Parathyroid adenoma (tissue), 2 donors: ENCODE measurements around the gene VRK3.
"Not testable (repeated sequence)": the region's sequence is repeated elsewhere in the genome, so short reads cannot be mapped to it uniquely, and the experiment has no call there.

ENCODE experiments used
- H2AFZ ChIP-seq: fragments of 300-600 bp; sonication (generic); one replicate; pipeline ENCODE4 v1.7.0; 2017; ENCODE audit warnings: antibody characterized with exemption, mild to moderate bottlenecking
- H3K27ac ChIP-seq: fragments of 300-600 bp; sonication (generic); one replicate; pipeline ENCODE4 v1.7.0; 2017
- H3K27me3 ChIP-seq: fragments of 300-600 bp; sonication (generic); one replicate; pipeline ENCODE4 v1.7.0; 2017; ENCODE audit warnings: low read length; ENCODE audit not compliant: control insufficient read depth, insufficient read depth
- H3K36me3 ChIP-seq: fragments of 300-600 bp; sonication (generic); one replicate; pipeline ENCODE4 v1.7.0; 2017; ENCODE audit warnings: low read length; ENCODE audit not compliant: control insufficient read depth, insufficient read depth
- H3K4me1 ChIP-seq: fragments of 300-600 bp; sonication (generic); one replicate; pipeline ENCODE4 v1.7.0; 2017; ENCODE audit warnings: control low read depth
- H3K4me2 ChIP-seq: fragments of 300-600 bp; sonication (generic); one replicate; pipeline ENCODE4 v1.7.0; 2017; ENCODE audit warnings: low read length
- H3K4me3 ChIP-seq: fragments of 300-600 bp; sonication (generic); one replicate; pipeline ENCODE4 v1.7.0; 2017; ENCODE audit warnings: low read depth, low read length
- H3K79me2 ChIP-seq: fragments of 300-600 bp; sonication (generic); one replicate; pipeline ENCODE4 v1.7.0; 2017; ENCODE audit warnings: control low read depth
- H3K9ac ChIP-seq: fragments of 300-600 bp; sonication (generic); one replicate; pipeline ENCODE4 v1.7.0; 2017; ENCODE audit warnings: mild to moderate bottlenecking
- H3K9me3 ChIP-seq: fragments of 300-600 bp; sonication (generic); one replicate; pipeline ENCODE4 v1.7.0; 2017; ENCODE audit warnings: low read length; ENCODE audit not compliant: control insufficient read depth
- TF ChIP-seq, protein P1 (sequence below): fragments of 300-600 bp; sonication (generic); IDR thresholded peaks from one replicate; pipeline ENCODE4 v1.7.0; 2017; ENCODE audit warnings: antibody characterized with exemption, mild to moderate bottlenecking
- donor health status: primary hyperparathyroidism.

VRK3 gene

GRCh38 chr19:50025022-50025793 is at the start of gene VRK3:
Gene VRK3 (minus strand): TSS chr19:50025372. CDS start chr19:50016162, 9,210 bp downstream.
- TF ChIP-seq, protein P1, sequence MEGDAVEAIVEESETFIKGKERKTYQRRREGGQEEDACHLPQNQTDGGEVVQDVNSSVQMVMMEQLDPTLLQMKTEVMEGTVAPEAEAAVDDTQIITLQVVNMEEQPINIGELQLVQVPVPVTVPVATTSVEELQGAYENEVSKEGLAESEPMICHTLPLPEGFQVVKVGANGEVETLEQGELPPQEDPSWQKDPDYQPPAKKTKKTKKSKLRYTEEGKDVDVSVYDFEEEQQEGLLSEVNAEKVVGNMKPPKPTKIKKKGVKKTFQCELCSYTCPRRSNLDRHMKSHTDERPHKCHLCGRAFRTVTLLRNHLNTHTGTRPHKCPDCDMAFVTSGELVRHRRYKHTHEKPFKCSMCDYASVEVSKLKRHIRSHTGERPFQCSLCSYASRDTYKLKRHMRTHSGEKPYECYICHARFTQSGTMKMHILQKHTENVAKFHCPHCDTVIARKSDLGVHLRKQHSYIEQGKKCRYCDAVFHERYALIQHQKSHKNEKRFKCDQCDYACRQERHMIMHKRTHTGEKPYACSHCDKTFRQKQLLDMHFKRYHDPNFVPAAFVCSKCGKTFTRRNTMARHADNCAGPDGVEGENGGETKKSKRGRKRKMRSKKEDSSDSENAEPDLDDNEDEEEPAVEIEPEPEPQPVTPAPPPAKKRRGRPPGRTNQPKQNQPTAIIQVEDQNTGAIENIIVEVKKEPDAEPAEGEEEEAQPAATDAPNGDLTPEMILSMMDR: no peak

GRCh38 chr19:50068382-50068781 is 43.2 kb upstream of the VRK3 start:
- not testable (repeated sequence) for H3K27me3 ChIP-seq, H3K79me2 ChIP-seq, H3K9me3 ChIP-seq, H3K4me2 ChIP-seq, H3K4me3 ChIP-seq, H3K27ac ChIP-seq, H2AFZ ChIP-seq, H3K9ac ChIP-seq, H3K4me1 ChIP-seq, H3K36me3 ChIP-seq

More at GRCh38 chr19:50025022-50025793, at the start of gene VRK3:
- Histone ChIP-seq H3K4me3 (peak within 1 kb of the TSS; percentile 97), H3K4me1 (peaks cover 4% of the 10 kb centered on the region), H3K27ac (peak within 1 kb of the TSS; percentile 84), H2AFZ (peak within 1 kb of the TSS; percentile 87), H3K9ac (peak within 1 kb of the TSS; percentile 19), H3K79me2 (peaks cover 27% of the 10 kb centered on the region), H3K4me2 (peak within 1 kb of the TSS; percentile 97), H3K27me3 (no peaks in the 10 kb centered on the region), H3K36me3 (no peaks in the 10 kb centered on the region), H3K9me3 (no peaks in the 10 kb centered on the region)

DNA sequence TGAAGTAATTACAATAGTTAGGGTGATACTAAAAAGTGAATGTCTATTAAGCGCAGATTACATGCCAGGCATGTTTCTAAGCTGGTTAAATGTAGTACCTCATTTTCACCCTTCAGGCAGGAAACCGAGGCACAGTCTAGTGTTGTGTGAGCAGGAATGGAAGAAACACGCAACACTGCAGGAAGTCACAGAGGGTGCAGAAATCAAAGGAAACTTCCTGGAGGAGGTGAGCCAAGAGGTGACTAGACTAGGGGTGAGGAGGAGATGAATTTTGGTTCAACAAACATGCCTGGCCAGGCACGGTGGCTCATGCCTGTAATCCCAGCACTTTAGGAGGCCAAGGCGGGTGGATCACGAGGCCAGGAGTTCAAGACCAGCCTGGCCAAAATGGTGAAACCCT is 42.4 kb upstream of the VRK3 start:
- Histone ChIP-seq H3K36me3 (no peaks in the 10 kb centered on the region), H3K4me3 (no peak overlapping the region), H3K4me1 (no peaks in the 10 kb centered on the region), H3K27me3 (no peaks in the 10 kb centered on the region), H3K79me2 (no peaks in the 10 kb centered on the region), H3K27ac (no peak overlapping the region), H3K4me2 (no peak overlapping the region), H2AFZ (no peak overlapping the region), H3K9me3 (no peaks in the 10 kb centered on the region), H3K9ac (no peak overlapping the region)
- TF ChIP-seq, protein P1: no peak

DNA sequence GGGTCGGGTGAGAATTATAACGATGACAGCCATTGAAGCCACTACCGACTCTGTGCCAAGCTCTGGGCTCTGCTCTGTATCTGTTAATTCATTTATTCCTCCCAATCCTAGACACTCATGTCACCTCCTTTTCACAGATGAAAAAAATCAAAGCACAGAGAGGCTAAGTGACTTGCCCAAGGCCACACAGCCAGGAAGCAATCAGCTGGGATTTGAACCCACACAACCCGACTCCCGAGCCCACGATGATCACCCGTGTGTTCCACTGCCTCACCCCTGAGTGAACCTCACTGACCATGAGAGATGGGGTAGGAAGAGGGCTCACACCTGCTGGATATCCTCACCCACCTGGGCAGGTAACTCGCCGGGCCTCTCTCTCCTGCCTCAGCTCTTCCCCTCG is 40.8 kb upstream of the VRK3 start:
- no peaks in the 10 kb centered on the region for H3K9me3 ChIP-seq
- no peaks in the 10 kb centered on the region for H3K79me2 ChIP-seq
- no peak overlapping the region for H3K4me3 ChIP-seq
- TF ChIP-seq, protein P1: no peak
- no peak overlapping the region for H3K27ac ChIP-seq
- H3K9ac ChIP-seq: no peak overlapping the region
- H3K36me3 ChIP-seq: no peaks in the 10 kb centered on the region
- H3K4me2 ChIP-seq: no peak overlapping the region
- no peaks in the 10 kb centered on the region for H3K27me3 ChIP-seq
- no peaks in the 10 kb centered on the region for H3K4me1 ChIP-seq
- no peak overlapping the region for H2AFZ ChIP-seq

- H3K27ac ChIP-seq: no peak overlapping the region
- H3K4me3 ChIP-seq: no peak overlapping the region
- no peak overlapping the region for H3K4me2 ChIP-seq
- H3K4me1 ChIP-seq: no peaks in the 10 kb centered on the region
- H3K9me3 ChIP-seq: peaks cover 4% of the 10 kb centered on the region
- TF ChIP-seq, protein P1: no peak
- H2AFZ ChIP-seq: no peak overlapping the region
- H3K79me2 ChIP-seq: no peaks in the 10 kb centered on the region
- H3K36me3 ChIP-seq: no peaks in the 10 kb centered on the region
- no peak overlapping the region for H3K9ac ChIP-seq
- H3K27me3 ChIP-seq: no peaks in the 10 kb centered on the region
Observed at GRCh38 chr19:50061650-50062049, 36.5 kb upstream of the VRK3 start.
